ENCODE results near the gene ALG8. TPM values are rescaled to one million over a fixed set of nuclear protein-coding genes. Genes with fewer than 3 reads are reported as not detected.

ALG8 gene
- polyA plus RNA-seq, 1 donor (not counting 4 experiments of a cell fraction or from before 2014, with no cell fraction given) = 71.8 TPM

DNA sequence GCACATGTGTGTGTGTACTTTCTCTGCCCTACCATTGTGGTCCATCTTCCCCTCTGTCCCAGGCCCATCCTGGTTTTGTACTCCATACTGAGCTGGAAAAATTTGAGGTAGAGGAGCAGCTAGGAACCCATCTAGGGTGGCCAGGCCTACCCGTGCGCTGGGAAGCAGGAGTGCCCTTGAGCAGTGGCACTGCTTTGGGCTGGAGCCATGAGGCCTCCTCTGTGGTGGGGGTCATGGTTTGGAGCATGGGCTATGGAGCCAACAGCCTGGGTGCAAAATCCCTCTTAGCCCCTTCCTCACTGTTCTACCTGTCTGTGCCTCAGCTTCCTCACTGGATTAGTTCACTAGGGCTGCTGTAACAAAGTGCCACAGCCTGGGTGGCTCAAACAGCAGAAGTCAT, 21.9 kb upstream of the ALG8 start:
- Histone ChIP-seq H3K27me3 (ENCODE audit: control insufficient read depth, extremely low read depth, insufficient read depth, low read length) (no peaks in the 10 kb centered on the region), H3K9me1 (ENCODE audit: control insufficient read depth, extremely low read depth, insufficient read depth, low read length) (no peaks in the 10 kb centered on the region), H2AFZ (ENCODE audit: control insufficient read depth, low read length) (no peak overlapping the region), H3K9ac (ENCODE audit: control insufficient read depth, extremely low read depth, insufficient read depth, low read length) (no peak overlapping the region), H3K27ac (ENCODE audit: control insufficient read depth, insufficient read depth, low read length) (no peak overlapping the region), H3K79me2 (ENCODE audit: control insufficient read depth, insufficient read depth, low read length) (no peaks in the 10 kb centered on the region), H4K20me1 (ENCODE audit: control insufficient read depth, extremely low read depth, insufficient read depth, low read length) (no peaks in the 10 kb centered on the region), H3K4me2 (ENCODE audit: control insufficient read depth, extremely low read depth, insufficient read depth, low read depth, low read length) (no peak overlapping the region), H3K9me3 (ENCODE audit: control insufficient read depth, low read depth, low read length) (no peaks in the 10 kb centered on the region), H3K4me1 (ENCODE audit: control insufficient read depth, extremely low read depth, insufficient read depth, low read length) (no peaks in the 10 kb centered on the region), H3K4me3 (ENCODE audit: control insufficient read depth in 2 of 3, extremely low read depth in 1 of 3, insufficient read depth in 2 of 3, low read depth in 1 of 3, low read length in 3 of 3) (no peak overlapping the region), H3K36me3 (ENCODE audit: control insufficient read depth in 2 of 2, extremely low read depth in 1 of 2, insufficient read depth in 2 of 2, low read length in 2 of 2) (no peaks in the 10 kb centered on the region)
- DNase-seq (ENCODE audit: low read depth, low spot score) (no peak), FAIRE-seq (no peak)
- dilution Hi-C loops (cut with MboI; ENCODE audit: extremely low pct_ligation_motif_present, low sequenced_read_pairs) = no loop called here
- TF ChIP-seq, protein P1, sequence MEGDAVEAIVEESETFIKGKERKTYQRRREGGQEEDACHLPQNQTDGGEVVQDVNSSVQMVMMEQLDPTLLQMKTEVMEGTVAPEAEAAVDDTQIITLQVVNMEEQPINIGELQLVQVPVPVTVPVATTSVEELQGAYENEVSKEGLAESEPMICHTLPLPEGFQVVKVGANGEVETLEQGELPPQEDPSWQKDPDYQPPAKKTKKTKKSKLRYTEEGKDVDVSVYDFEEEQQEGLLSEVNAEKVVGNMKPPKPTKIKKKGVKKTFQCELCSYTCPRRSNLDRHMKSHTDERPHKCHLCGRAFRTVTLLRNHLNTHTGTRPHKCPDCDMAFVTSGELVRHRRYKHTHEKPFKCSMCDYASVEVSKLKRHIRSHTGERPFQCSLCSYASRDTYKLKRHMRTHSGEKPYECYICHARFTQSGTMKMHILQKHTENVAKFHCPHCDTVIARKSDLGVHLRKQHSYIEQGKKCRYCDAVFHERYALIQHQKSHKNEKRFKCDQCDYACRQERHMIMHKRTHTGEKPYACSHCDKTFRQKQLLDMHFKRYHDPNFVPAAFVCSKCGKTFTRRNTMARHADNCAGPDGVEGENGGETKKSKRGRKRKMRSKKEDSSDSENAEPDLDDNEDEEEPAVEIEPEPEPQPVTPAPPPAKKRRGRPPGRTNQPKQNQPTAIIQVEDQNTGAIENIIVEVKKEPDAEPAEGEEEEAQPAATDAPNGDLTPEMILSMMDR (optimal IDR thresholded peaks at IDR 0.05 in 1 of 3, IDR thresholded peaks at IDR 0.05 in 1 of 3, conservative IDR thresholded peaks at IDR 0.05 in 1 of 3; ENCODE audit: extremely low read depth in 1 of 3, insufficient read depth in 2 of 3, low read length in 3 of 3) = no peak
- no peak for TF ChIP-seq EZH2 (IDR thresholded peaks at IDR 0.05; ENCODE audit: low read length)

DNA sequence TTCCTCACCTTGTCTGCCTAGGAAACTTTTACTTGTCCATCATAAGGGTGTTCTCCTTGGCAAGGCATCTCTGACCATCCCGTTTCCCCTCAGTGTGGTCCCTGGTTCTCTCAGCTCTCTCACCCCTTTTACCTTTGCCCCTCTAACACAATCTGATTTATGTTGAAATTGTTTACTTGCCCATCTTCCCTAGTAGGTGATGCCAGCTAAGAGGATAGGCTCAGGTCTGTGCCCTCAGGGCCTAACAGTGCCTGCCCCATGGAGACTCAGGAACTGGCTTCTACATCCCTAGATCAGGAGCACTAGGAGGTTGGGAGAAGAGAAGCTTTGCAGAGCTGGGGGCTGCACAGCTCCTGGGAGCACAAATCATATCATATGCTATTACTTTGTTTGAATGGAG, 21.1 kb upstream of the ALG8 start:
- no peak for FAIRE-seq

More for the DNA sequence above, 21.1 kb upstream of the ALG8 start:
- H3K4me3 ChIP-seq (ENCODE audit: control insufficient read depth in 2 of 3, extremely low read depth in 1 of 3, insufficient read depth in 2 of 3, low read depth in 1 of 3, low read length in 3 of 3) = no peak overlapping the region
- no peaks in the 10 kb centered on the region for H3K27me3 ChIP-seq (ENCODE audit: control insufficient read depth, extremely low read depth, insufficient read depth, low read length)
- no peaks in the 10 kb centered on the region for H3K36me3 ChIP-seq (ENCODE audit: control insufficient read depth in 2 of 2, extremely low read depth in 1 of 2, insufficient read depth in 2 of 2, low read length in 2 of 2)
- dilution Hi-C loops (cut with MboI; ENCODE audit: extremely low pct_ligation_motif_present, low sequenced_read_pairs) = no loop called here
- no peak overlapping the region for H2AFZ ChIP-seq (ENCODE audit: control insufficient read depth, low read length)
- DNase-seq (ENCODE audit: low read depth, low spot score) = no peak
- no peaks in the 10 kb centered on the region for H3K4me1 ChIP-seq (ENCODE audit: control insufficient read depth, extremely low read depth, insufficient read depth, low read length)
- no peak overlapping the region for H3K27ac ChIP-seq (ENCODE audit: control insufficient read depth, insufficient read depth, low read length)
- H3K9ac ChIP-seq (ENCODE audit: control insufficient read depth, extremely low read depth, insufficient read depth, low read length) = no peak overlapping the region
- no peaks in the 10 kb centered on the region for H4K20me1 ChIP-seq (ENCODE audit: control insufficient read depth, extremely low read depth, insufficient read depth, low read length)
- no peak overlapping the region for H3K4me2 ChIP-seq (ENCODE audit: control insufficient read depth, extremely low read depth, insufficient read depth, low read depth, low read length)
- no peaks in the 10 kb centered on the region for H3K9me3 ChIP-seq (ENCODE audit: control insufficient read depth, low read depth, low read length)
- TF ChIP-seq, protein P1 (optimal IDR thresholded peaks at IDR 0.05 in 1 of 3, IDR thresholded peaks at IDR 0.05 in 1 of 3, conservative IDR thresholded peaks at IDR 0.05 in 1 of 3; ENCODE audit: extremely low read depth in 1 of 3, insufficient read depth in 2 of 3, low read length in 3 of 3) = no peak
- no peak for TF ChIP-seq EZH2 (IDR thresholded peaks at IDR 0.05; ENCODE audit: low read length)
- H3K79me2 ChIP-seq (ENCODE audit: control insufficient read depth, insufficient read depth, low read length) = no peaks in the 10 kb centered on the region
- H3K9me1 ChIP-seq (ENCODE audit: control insufficient read depth, extremely low read depth, insufficient read depth, low read length) = no peaks in the 10 kb centered on the region

Data from keratinocyte (primary cell).